NB4 (cell line): ENCODE data around the gene FRMD1.

ENCODE experiments used
- CTCF ChIP-seq: IDR thresholded peaks from one replicate; pipeline ENCODE4 v1.5.1; 2012; ENCODE audit warnings: low read depth, low read length
- MAX ChIP-seq: IDR thresholded peaks from 2 replicates; pipeline ENCODE4 v1.6.1; 2011; ENCODE audit warnings: low read depth, low read length
- POLR2A ChIP-seq: IDR thresholded peaks from 2 replicates; pipeline ENCODE4 v1.6.1; 2011; ENCODE audit warnings: mild to moderate bottlenecking; ENCODE audit not compliant: insufficient read length; ENCODE audit errors: extremely low read depth

- TF ChIP-seq CTCF (no peak), MAX (no peak), POLR2A (no peak)
Measured at GRCh38 chr6:168086066-168086465, 7.1 kb upstream of the FRMD1 start.
